Measurements from ENCODE around the gene ARL5B.
"Not testable (repeated sequence)": the region's sequence is repeated elsewhere in the genome, so short reads cannot be mapped to it uniquely, and the experiment has no call there.

Gene ARL5B, protein sequence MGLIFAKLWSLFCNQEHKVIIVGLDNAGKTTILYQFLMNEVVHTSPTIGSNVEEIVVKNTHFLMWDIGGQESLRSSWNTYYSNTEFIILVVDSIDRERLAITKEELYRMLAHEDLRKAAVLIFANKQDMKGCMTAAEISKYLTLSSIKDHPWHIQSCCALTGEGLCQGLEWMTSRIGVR

GRCh38 chr10:18659125-18659818 is at the start of gene ARL5B:
Gene ARL5B, plus strand, starts transcription at chr10:18659431. Its CDS starts 207 bp downstream, at chr10:18659638.
- H3K27ac ChIP-seq (ENCODE audit: low read length) = peak within 1 kb of the TSS; percentile 99
- no peaks in the 10 kb centered on the region for H3K9me3 ChIP-seq (ENCODE audit: control insufficient read depth in 1 of 2, low read length in 2 of 2)
- peaks cover 0 to 10% of the 10 kb centered on the region in 2 donors for H3K4me1 ChIP-seq (ENCODE audit: control insufficient read depth in 1 of 2, insufficient read depth in 2 of 2, low read length in 2 of 2)
- no peaks in the 10 kb centered on the region for H3K36me3 ChIP-seq (ENCODE audit: control insufficient read depth in 1 of 2, insufficient read depth in 2 of 2, low read length in 2 of 2)
- peak within 1 kb of the TSS; percentile 89 to 95 for H3K4me3 ChIP-seq (ENCODE audit: low read depth in 1 of 2, low read length in 2 of 2)
- H3K27me3 ChIP-seq (ENCODE audit: low read depth, low read length) = no peaks in the 10 kb centered on the region

DNA sequence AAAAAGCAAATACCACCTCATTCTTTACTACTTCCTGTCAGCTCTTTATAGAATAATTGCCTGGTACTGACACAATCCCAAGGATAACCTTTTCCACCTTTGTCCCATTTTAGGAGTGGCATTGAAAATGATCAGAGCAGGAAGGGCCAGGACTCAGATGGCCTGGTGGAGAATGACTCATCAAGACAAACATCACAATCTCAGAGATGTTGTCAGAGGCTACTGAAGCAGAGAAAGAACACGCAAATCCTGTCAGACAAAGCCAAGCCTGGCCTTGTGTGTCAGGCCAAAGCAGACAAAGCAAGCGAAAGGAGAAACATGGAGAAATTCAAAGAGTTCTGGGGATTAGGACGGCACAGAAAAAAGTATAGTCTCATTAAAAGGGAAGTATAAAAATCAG is 48.7 kb upstream of the ARL5B start:
- Histone ChIP-seq H3K27me3 (ENCODE audit: low read depth, low read length) (no peaks in the 10 kb centered on the region), H3K27ac (ENCODE audit: low read length) (no peak overlapping the region), H3K9me3 (ENCODE audit: control insufficient read depth in 1 of 2, low read length in 2 of 2) (no peaks in the 10 kb centered on the region), H3K4me3 (ENCODE audit: low read depth in 1 of 2, low read length in 2 of 2) (no peak overlapping the region), H3K4me1 (ENCODE audit: control insufficient read depth in 1 of 2, insufficient read depth in 2 of 2, low read length in 2 of 2) (no peaks in the 10 kb centered on the region), H3K36me3 (ENCODE audit: control insufficient read depth in 1 of 2, insufficient read depth in 2 of 2, low read length in 2 of 2) (peaks cover 5 to 8% of the 10 kb centered on the region in 2 donors)

- H3K4me1 ChIP-seq (ENCODE audit: control insufficient read depth in 1 of 2, insufficient read depth in 2 of 2, low read length in 2 of 2) = no peaks in the 10 kb centered on the region
- no peak overlapping the region for H3K4me3 ChIP-seq (ENCODE audit: low read depth in 1 of 2, low read length in 2 of 2)
- peaks cover 5 to 8% of the 10 kb centered on the region in 2 donors for H3K36me3 ChIP-seq (ENCODE audit: control insufficient read depth in 1 of 2, insufficient read depth in 2 of 2, low read length in 2 of 2)
- no peaks in the 10 kb centered on the region for H3K9me3 ChIP-seq (ENCODE audit: control insufficient read depth in 1 of 2, low read length in 2 of 2)
- H3K27ac ChIP-seq (ENCODE audit: low read length) = no peak overlapping the region
- H3K27me3 ChIP-seq (ENCODE audit: low read depth, low read length) = no peaks in the 10 kb centered on the region
Observed at GRCh38 chr10:18611168-18611567, 48.1 kb upstream of the ARL5B start.

DNA sequence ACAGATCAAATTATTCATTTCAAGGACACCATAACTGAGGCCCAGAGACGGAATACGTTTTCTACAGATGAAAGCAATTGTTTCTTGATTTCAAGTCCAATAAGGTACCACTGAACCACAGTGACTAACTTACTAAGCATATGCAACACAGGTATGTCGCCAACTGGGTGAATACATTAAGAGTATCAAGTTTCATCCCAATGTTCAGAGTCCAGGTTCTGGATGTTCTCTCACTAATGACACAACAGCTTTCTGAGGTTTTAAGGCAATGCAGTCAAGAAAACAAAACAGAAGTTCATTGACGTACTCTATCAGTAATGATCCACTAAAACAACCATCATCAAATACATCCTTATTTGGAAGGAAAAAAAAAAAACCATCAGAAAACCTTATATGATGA is 43.6 kb upstream of the ARL5B start:
- no peaks in the 10 kb centered on the region for H3K4me1 ChIP-seq (ENCODE audit: control insufficient read depth in 1 of 2, insufficient read depth in 2 of 2, low read length in 2 of 2)
- H3K27ac ChIP-seq (ENCODE audit: low read length) = no peak overlapping the region
- no peak overlapping the region for H3K4me3 ChIP-seq (ENCODE audit: low read depth in 1 of 2, low read length in 2 of 2)
- H3K36me3 ChIP-seq (ENCODE audit: control insufficient read depth in 1 of 2, insufficient read depth in 2 of 2, low read length in 2 of 2) = peaks cover 9 to 13% of the 10 kb centered on the region in 2 donors
- H3K27me3 ChIP-seq (ENCODE audit: low read depth, low read length) = no peaks in the 10 kb centered on the region
- no peaks in the 10 kb centered on the region for H3K9me3 ChIP-seq (ENCODE audit: control insufficient read depth in 1 of 2, low read length in 2 of 2)

DNA sequence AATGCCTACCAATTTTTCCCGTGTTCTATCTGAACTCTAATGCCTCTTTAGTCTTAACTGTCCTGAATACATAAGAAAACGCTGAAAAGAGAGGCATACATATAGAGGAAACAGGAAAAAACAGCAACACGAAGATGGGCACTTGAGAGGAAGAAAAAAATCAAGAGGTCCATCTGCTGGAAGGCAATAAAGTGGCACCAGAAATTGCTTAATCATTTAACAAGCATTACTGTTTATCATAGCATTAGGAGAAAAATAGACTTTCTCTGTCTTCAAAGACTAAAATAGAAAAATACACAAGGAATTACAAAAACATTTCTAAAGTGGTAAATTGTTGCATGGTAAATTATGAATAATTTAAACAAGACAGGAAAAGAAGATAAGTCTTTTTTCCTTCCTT is 42.9 kb upstream of the ARL5B start:
- peaks cover 9 to 13% of the 10 kb centered on the region in 2 donors for H3K36me3 ChIP-seq (ENCODE audit: control insufficient read depth in 1 of 2, insufficient read depth in 2 of 2, low read length in 2 of 2)

GRCh38 chr10:18619016-18619415 is 40.2 kb upstream of the ARL5B start:
- no peaks in the 10 kb centered on the region for H3K4me1 ChIP-seq (ENCODE audit: control insufficient read depth in 1 of 2, insufficient read depth in 2 of 2, low read length in 2 of 2)
- peaks cover 5 to 9% of the 10 kb centered on the region in 2 donors for H3K36me3 ChIP-seq (ENCODE audit: control insufficient read depth in 1 of 2, insufficient read depth in 2 of 2, low read length in 2 of 2)
- no peak overlapping the region for H3K27ac ChIP-seq (ENCODE audit: low read length)
- no peak overlapping the region for H3K4me3 ChIP-seq (ENCODE audit: low read depth in 1 of 2, low read length in 2 of 2)
- no peaks in the 10 kb centered on the region for H3K9me3 ChIP-seq (ENCODE audit: control insufficient read depth in 1 of 2, low read length in 2 of 2)
- no peaks in the 10 kb centered on the region for H3K27me3 ChIP-seq (ENCODE audit: low read depth, low read length)

More for the DNA sequence above, 42.9 kb upstream of the ARL5B start:
- H3K4me3 ChIP-seq (ENCODE audit: low read depth in 1 of 2, low read length in 2 of 2) = no peak overlapping the region
- H3K4me1 ChIP-seq (ENCODE audit: control insufficient read depth in 1 of 2, insufficient read depth in 2 of 2, low read length in 2 of 2) = no peaks in the 10 kb centered on the region
- no peak overlapping the region for H3K27ac ChIP-seq (ENCODE audit: low read length)
- no peaks in the 10 kb centered on the region for H3K9me3 ChIP-seq (ENCODE audit: control insufficient read depth in 1 of 2, low read length in 2 of 2)
- H3K27me3 ChIP-seq (ENCODE audit: low read depth, low read length) = no peaks in the 10 kb centered on the region

DNA sequence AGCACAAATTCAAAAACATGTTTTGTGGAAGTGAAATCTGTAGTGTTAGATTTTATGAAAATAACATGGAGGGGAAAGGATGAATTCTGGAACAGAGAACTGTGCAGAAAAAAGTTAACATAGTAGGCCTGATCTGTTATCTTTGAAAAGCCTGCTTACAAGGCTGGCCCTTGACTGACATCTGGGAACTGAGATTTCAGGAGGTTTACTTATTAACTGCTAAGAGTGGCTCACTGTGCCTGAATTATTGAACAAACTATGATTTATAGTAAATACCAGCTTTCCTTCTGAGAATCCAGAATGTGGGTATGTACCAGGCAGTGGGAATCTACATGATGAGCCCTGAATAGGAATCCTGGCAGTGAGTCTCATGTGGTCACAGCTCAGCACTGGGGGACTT is 38.4 kb upstream of the ARL5B start:
- H3K4me1 ChIP-seq (ENCODE audit: control insufficient read depth in 1 of 2, insufficient read depth in 2 of 2, low read length in 2 of 2) = no peaks in the 10 kb centered on the region
- no peaks in the 10 kb centered on the region for H3K27me3 ChIP-seq (ENCODE audit: low read depth, low read length)
- H3K36me3 ChIP-seq (ENCODE audit: control insufficient read depth in 1 of 2, insufficient read depth in 2 of 2, low read length in 2 of 2) = peaks cover 5 to 9% of the 10 kb centered on the region in 2 donors
- no peak overlapping the region for H3K4me3 ChIP-seq (ENCODE audit: low read depth in 1 of 2, low read length in 2 of 2)
- H3K27ac ChIP-seq (ENCODE audit: low read length) = no peak overlapping the region
- no peaks in the 10 kb centered on the region for H3K9me3 ChIP-seq (ENCODE audit: control insufficient read depth in 1 of 2, low read length in 2 of 2)

DNA sequence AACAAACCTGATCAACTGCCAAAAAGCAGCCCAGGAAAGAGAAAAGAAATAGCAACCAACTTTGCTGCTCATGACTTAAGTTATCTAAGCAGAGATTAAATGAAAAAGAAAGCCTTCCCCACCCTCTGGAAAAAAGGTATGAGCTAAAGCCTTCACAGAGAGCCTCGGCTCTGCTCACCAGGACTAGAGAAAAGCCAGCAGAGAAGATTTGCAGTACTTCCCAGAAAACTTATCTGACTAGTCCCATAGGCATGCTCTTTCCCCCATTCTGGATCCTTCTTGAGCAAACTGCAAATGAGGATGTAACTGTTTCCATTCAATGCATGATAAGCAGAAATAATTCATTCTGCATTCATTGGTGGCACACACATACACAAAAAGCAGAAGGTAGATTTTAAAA is 35.6 kb upstream of the ARL5B start:
- not testable (repeated sequence) for H3K27ac ChIP-seq (ENCODE audit: low read length); H3K27me3 ChIP-seq (ENCODE audit: low read depth, low read length); H3K36me3 ChIP-seq (ENCODE audit: control insufficient read depth in 1 of 2, insufficient read depth in 2 of 2, low read length in 2 of 2); H3K9me3 ChIP-seq (ENCODE audit: control insufficient read depth in 1 of 2, low read length in 2 of 2); H3K4me1 ChIP-seq (ENCODE audit: control insufficient read depth in 1 of 2, insufficient read depth in 2 of 2, low read length in 2 of 2); H3K4me3 ChIP-seq (ENCODE audit: low read depth in 1 of 2, low read length in 2 of 2)

GRCh38 chr10:18625886-18626285 is 33.3 kb upstream of the ARL5B start:
- Histone ChIP-seq H3K4me3 (ENCODE audit: low read depth in 1 of 2, low read length in 2 of 2) (no peak overlapping the region), H3K9me3 (ENCODE audit: control insufficient read depth in 1 of 2, low read length in 2 of 2) (no peaks in the 10 kb centered on the region), H3K27me3 (ENCODE audit: low read depth, low read length) (no peaks in the 10 kb centered on the region), H3K36me3 (ENCODE audit: control insufficient read depth in 1 of 2, insufficient read depth in 2 of 2, low read length in 2 of 2) (no peaks in the 10 kb centered on the region), H3K27ac (ENCODE audit: low read length) (no peak overlapping the region), H3K4me1 (ENCODE audit: control insufficient read depth in 1 of 2, insufficient read depth in 2 of 2, low read length in 2 of 2) (no peaks in the 10 kb centered on the region)

DNA sequence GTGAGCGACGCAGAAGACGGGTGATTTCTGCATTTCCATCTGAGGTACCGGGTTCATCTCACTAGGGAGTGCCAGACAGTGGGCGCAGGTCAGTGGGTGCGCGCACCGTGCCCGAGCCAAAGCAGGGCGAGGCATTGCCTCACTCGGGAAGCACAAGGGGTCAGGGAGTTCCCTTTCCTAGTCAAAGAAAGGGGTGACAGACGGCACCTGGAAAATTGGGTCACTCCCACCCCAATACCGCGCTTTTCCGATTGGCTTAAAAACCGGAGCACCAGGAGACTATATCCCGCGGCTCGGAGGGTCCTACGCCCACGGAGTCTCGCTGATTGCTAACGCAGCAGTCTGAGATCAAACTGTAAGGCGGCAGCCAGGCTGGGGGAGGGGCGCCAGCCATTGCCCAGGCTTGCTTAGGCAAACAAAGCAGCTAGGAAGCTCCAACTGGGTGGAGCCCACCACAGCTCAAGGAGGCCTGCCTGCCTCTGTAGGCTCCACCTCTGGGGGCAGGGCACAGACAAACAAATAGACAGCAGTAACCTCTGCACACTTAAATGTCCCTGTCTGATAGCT is 31.7 kb upstream of the ARL5B start:
- not testable (repeated sequence) for H3K9me3 ChIP-seq (ENCODE audit: control insufficient read depth in 1 of 2, low read length in 2 of 2); H3K4me1 ChIP-seq (ENCODE audit: control insufficient read depth in 1 of 2, insufficient read depth in 2 of 2, low read length in 2 of 2); H3K36me3 ChIP-seq (ENCODE audit: control insufficient read depth in 1 of 2, insufficient read depth in 2 of 2, low read length in 2 of 2); H3K27ac ChIP-seq (ENCODE audit: low read length); H3K27me3 ChIP-seq (ENCODE audit: low read depth, low read length)
- peak overlapping the region; percentile 52 to 61 for H3K4me3 ChIP-seq (ENCODE audit: low read depth in 1 of 2, low read length in 2 of 2)

GRCh38 chr10:18632500-18632899 is 26.7 kb upstream of the ARL5B start:
- H3K9me3 ChIP-seq (ENCODE audit: control insufficient read depth in 1 of 2, low read length in 2 of 2); H3K27ac ChIP-seq (ENCODE audit: low read length); H3K4me3 ChIP-seq (ENCODE audit: low read depth in 1 of 2, low read length in 2 of 2); H3K27me3 ChIP-seq (ENCODE audit: low read depth, low read length); H3K36me3 ChIP-seq (ENCODE audit: control insufficient read depth in 1 of 2, insufficient read depth in 2 of 2, low read length in 2 of 2); H3K4me1 ChIP-seq (ENCODE audit: control insufficient read depth in 1 of 2, insufficient read depth in 2 of 2, low read length in 2 of 2): not testable (repeated sequence)
